Renal pelvis (tissue), 4 donors: Measurements from ENCODE around the gene MTURN. TPM values are rescaled to one million over a fixed set of nuclear protein-coding genes. Genes with fewer than 3 reads are reported as not detected.

Experiments used
- DNase-seq: peaks from one replicate; pipeline ENCODE4 v3.0.0-alpha.2; 2013
- polyA plus RNA-seq, 3 donors: library from polyadenylated mRNA; unstranded; fragments of 120-200 nt; gene quantifications; one replicate each; pipeline ENCODE4 v1.2.1, GENCODE V29; 2013; ENCODE audit not compliant: insufficient read length in 3 of 3

MTURN gene
- polyA plus RNA-seq, 3 donors: 72.0 to 95.3 (median 81.0) TPM

GRCh38 chr7:30155481-30155880 is 20.7 kb downstream of the MTURN start:
- no peak for DNase-seq

GRCh38 chr7:30157204-30157603 is 22.4 kb downstream of the MTURN start:
- no peak for DNase-seq

- no peak for DNase-seq
Measured at GRCh38 chr7:30159163-30159562, 24.4 kb downstream of the MTURN start.

GRCh38 chr7:30159698-30160143 is 24.9 kb downstream of the MTURN start:
- no peak for DNase-seq

GRCh38 chr7:30160329-30160728 is 25.5 kb downstream of the MTURN start:
- DNase-seq: no peak

- no peak for DNase-seq
Measured at GRCh38 chr7:30162133-30162532, 27.3 kb downstream of the MTURN start.

GRCh38 chr7:30162622-30163124 is 27.9 kb downstream of the MTURN start:
- no peak for DNase-seq

GRCh38 chr7:30163231-30163894 is 28.6 kb downstream of the MTURN start:
- DNase-seq: no peak

GRCh38 chr7:30164567-30164966 is 29.8 kb downstream of the MTURN start:
- peak; percentile 57 for DNase-seq

GRCh38 chr7:30165590-30165989 is 30.8 kb downstream of the MTURN start:
- DNase-seq: no peak

GRCh38 chr7:30166155-30166840 is 31.5 kb downstream of the MTURN start:
- DNase-seq: peak; percentile 30

- DNase-seq: no peak
Measured at GRCh38 chr7:30166841-30167235, 32.1 kb downstream of the MTURN start.

- DNase-seq: no peak
Measured at GRCh38 chr7:30167901-30168300, 33.1 kb downstream of the MTURN start.

GRCh38 chr7:30168835-30169573 is 34.2 kb downstream of the MTURN start:
- DNase-seq: no peak

GRCh38 chr7:30169579-30169978 is 34.8 kb downstream of the MTURN start:
- no peak for DNase-seq

- DNase-seq: no peak
Measured at GRCh38 chr7:30170476-30171205, 35.9 kb downstream of the MTURN start.

- no peak for DNase-seq
Measured at GRCh38 chr7:30171766-30172447, 37.1 kb downstream of the MTURN start.

GRCh38 chr7:30172451-30172850 is 37.7 kb downstream of the MTURN start:
- DNase-seq: no peak

GRCh38 chr7:30173058-30173897 is 38.5 kb downstream of the MTURN start:
- DNase-seq: peak; percentile 37

GRCh38 chr7:30175180-30175579 is 40.4 kb downstream of the MTURN start:
- no peak for DNase-seq
